ENCODE measurements around the gene TRIM41. TPM values are rescaled to one million over a fixed set of nuclear protein-coding genes. Genes with fewer than 3 reads are reported as not detected.
"Not testable (repeated sequence)": the region's sequence is repeated elsewhere in the genome, so short reads cannot be mapped to it uniquely, and the experiment has no call there.

Gene TRIM41
- total RNA-seq, 1 donor from 2014 or later = 23.7 TPM

GRCh38 chr5:181263633-181264032 lies 40.6 kb downstream of the TRIM41 start:
- DNase-seq (no peak), ATAC-seq (no peak)
- intact Hi-C loops (cut with micrococcal nuclease) = no loop called here

DNA sequence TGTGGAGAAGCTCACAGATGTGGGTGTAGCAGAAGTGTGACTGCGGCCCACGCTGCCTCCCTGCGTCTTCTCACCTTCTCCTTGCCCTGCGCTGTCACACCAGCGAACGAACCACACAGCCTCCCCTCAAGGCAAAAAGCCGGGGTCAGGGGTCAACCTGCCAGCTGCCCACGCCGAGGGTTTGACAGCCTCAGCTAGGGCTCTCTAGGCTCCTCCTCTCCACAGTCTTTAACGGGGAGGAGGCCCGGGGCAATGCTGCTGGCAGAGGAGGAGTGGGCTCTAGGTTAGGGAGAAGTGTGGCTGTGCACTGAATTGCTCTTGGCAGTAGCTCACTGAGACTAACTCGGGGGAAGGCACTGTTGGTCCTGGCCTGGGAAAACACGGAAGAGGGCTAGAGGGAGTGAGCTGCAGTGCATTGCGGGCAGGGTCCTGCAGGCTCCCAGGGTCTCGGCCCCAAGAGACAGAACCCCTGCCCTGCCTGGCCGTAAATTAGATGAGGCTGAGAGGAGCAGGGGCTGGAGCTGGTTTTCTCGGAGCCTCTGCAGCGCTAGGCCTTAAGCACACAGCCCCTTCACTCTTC lies 42.1 kb downstream of the TRIM41 start:
- ATAC-seq = no peak
- intact Hi-C loops (cut with micrococcal nuclease) = no loop called here
- DNase-seq = no peak

DNA sequence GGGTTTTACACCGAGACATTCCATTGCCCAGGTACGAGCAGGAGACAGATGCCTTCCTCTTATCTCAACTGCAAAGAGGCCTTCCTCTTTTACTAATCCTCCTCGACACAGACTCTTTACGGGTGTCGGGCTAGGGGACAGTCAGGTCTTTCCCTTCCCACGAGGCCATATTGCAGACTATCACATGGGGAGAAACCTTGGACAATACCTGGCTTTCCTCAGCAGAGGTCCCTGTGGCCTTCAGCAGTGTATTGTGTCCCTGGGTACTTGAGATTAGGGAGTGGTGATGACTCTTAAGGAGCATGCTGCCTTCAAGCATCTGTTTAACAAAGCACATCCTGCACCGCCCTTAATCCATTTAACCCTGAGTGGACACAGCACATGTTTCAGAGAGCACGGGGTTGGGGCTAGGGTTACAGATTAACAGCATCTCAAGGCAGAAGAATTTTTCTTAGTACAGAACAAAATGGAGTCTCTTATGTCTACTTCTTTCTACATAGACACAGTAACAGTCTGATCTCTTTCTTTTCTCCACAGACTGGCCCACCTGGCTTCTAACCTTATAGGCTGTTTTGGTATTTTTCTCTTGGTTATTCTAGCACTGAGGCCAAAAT lies 44.3 kb downstream of the TRIM41 start:
- DNase-seq; ATAC-seq; intact Hi-C loops (cut with micrococcal nuclease): not testable (repeated sequence)

GRCh38 chr5:181267907-181268306 lies 44.8 kb downstream of the TRIM41 start:
- ATAC-seq; intact Hi-C loops (cut with micrococcal nuclease): not testable (repeated sequence)

DNA sequence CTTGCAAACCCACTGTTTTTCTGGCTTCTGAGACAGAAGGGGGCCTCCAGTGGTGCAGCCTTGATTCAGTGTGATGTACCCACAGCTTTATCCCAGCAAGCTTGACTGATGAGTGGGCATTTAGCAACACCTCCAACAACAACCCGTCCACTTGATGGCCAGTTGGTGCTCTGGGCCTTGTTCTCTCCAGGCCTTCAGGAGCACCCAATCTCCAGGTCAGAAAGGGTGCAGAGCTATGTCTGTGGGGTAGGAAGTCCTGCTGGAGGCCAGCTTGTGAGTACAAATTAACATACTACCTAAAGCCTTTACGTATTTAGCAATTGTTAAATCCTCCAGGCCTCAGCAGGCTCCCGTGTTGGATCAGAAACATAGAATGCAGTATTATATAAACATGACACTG lies 48.0 kb downstream of the TRIM41 start:
- intact Hi-C loops (cut with micrococcal nuclease) = no loop called here
- no peak for DNase-seq
- no peak for ATAC-seq

More at GRCh38 chr5:181267907-181268306, 44.8 kb downstream of the TRIM41 start:
- not testable (repeated sequence) for DNase-seq

GRCh38 chr5:181273433-181273744 lies 50.3 kb downstream of the TRIM41 start:
- intact Hi-C loops (cut with micrococcal nuclease) = not testable (repeated sequence)
- peak; percentile 72 for DNase-seq
- ATAC-seq = peak; percentile 60

GRCh38 chr5:181280251-181280762 lies 57.2 kb downstream of the TRIM41 start:
- ATAC-seq = no peak
- DNase-seq = no peak
- intact Hi-C loops (cut with micrococcal nuclease) = no loop called here

DNA sequence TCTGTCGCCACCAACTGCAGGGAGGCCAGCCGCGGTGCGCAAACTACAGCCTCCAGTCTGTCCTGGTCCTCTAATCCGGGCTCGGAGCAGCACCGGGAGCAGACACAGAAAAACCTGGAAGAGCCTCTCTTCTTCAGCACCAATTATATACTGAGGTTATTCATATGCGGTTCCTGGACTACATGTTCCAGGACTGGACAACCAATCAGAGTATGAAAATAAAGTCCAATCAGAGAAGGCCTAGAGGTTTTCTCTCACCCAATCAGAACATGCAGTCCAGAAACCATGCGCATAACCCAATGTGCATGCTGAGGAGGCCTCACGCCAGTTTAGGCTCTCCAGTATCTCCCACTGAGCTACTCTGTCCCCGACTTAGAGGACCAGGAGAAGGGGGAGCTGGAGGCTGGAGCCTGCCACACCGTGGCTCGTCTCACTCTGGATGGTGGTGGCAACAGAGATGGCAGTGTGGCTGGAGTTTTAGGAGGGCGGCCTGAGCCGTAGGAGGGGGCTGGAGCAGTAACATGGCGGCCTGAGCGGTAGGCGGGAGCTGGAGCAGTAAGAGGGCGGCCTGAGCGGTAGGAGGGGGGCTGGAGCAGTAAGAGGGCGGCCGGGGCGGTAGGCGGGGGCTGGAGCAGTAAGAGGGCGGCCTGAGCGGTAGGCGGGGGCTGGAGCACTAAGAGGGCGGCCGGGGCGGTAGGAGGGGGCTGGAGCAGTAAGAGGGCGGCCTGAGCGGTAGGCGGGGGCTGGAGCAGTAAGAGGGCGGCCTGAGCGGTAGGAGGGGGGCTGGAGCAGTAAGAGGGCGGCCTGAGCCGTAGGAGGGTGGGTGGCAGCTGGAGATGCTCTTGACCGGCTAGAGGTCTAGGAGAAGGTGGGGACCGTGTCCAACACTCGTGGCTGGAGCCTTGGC lies 58.2 kb downstream of the TRIM41 start:
- intact Hi-C loops (cut with micrococcal nuclease) = no loop called here
- DNase-seq (no peak), ATAC-seq (no peak)

- ATAC-seq = no peak
- no peak for DNase-seq
- intact Hi-C loops (cut with micrococcal nuclease) = no loop called here
These were observed 58.9 kb downstream of the TRIM41 start for GRCh38 chr5:181281984-181282316.

DNA sequence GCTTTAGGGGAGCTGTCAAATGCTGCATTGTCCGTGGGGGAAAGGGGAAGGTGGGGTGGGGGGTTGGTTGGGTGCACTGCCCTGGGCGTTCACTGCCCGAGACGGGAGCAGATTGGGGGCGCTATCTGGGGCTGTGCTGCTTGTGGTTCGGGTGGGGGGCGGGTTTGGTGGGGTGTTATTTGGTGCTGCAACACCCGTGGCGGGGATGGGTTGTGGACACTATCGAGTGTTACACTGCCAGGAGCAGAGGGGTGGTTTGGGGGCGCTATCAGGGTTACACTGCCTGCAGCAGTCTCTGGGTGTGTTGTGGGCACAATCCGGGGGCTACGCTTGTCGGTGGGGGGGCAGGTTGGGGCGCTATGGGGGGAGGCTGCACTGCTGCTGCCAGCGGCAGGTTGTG lies 59.3 kb downstream of the TRIM41 start:
- intact Hi-C loops (cut with micrococcal nuclease); DNase-seq; ATAC-seq: not testable (repeated sequence)

GRCh38 chr5:181282874-181283273 lies 59.8 kb downstream of the TRIM41 start:
- DNase-seq (no peak), ATAC-seq (no peak)
- intact Hi-C loops (cut with micrococcal nuclease) = no loop called here

DNA sequence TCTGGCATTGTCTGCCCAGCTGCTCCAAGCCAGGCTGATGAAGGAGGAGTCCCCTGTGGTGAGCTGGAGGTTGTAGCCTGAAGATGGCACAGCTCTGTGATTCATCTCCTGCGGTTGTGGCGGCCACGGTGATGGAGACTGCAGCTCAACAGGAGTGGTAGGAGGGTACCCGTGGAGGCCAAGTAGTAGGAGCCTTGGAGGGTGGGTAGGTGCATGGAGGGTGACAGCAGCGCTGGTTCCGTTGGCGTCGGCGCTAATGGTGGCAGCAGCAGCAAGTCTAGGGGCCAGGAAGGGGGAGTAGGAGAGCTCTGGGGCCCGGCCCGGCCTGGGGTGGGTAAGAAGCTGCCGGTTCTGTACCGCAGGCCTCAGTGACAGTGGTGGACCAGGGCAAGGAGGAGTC lies 60.3 kb downstream of the TRIM41 start:
- ATAC-seq (no peak), DNase-seq (no peak)
- intact Hi-C loops (cut with micrococcal nuclease) = no loop called here

DNA sequence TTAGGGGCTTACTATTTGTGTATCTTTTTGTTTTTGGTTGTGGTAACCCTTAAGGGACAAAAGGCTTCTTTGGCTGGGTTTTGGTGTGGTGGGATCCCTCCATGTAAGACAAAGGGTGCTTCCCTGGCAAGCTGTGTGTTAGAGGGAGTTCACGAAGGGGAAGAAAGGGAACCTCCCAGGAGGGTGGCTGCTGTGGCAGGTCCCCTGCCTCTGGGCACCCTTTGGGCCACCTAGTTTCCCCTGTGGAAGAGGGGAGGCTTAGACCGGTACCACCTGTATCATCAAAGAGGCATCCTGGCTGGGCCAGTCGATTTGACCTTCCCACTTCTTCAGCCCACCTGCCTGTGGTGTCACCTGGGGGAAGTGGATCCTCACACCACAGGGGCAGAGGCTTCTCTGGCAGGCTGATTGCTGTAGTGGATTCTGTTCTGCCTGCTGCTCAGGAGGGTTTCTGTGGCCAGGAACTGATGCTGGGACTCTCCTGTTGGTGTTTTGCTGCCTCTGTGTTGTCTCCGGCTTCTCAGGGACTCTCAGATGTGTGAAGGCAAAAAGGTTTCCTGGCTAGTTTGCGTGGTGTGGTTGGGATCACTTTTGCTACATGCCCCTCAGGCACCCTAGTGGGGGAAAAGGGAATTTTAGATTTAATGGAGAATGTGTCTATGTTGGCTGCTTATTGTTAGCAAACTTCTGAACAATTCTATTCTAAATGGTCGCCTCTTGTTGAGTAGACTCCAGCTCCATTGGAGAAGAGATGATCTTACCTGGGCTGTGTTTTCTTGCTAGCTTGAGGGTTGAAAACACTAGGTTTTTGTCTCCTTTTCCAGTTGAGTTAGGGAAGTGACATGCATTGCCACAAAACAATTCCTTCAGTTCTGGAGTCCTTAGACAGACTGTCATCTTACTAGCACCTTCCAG lies 61.0 kb downstream of the TRIM41 start:
- ATAC-seq; intact Hi-C loops (cut with micrococcal nuclease); DNase-seq: not testable (repeated sequence)

Small RNA genes within 50 kb of the gene (microRNA-seq; reads per million reads assigned to microRNA genes)
- not detected for gene MIR4638 (ENCODE audit: borderline number of aligned reads)

Other genes starting within 250 kb of the TRIM41 start
- gene BTNL3, start 234.4 kb upstream of the TRIM41 start, total RNA-seq = not detected
- gene BTNL9, start 183.0 kb upstream of the TRIM41 start, total RNA-seq = 37.8 TPM
- gene OR2V1, start 92.1 kb upstream of the TRIM41 start, total RNA-seq = not detected
- gene OR2V2, start 75.7 kb upstream of the TRIM41 start, total RNA-seq = not detected
- gene TRIM7, start 18.1 kb upstream of the TRIM41 start, total RNA-seq = 20.0 TPM
- gene RACK1, start 20.6 kb downstream of the TRIM41 start, total RNA-seq = 641 TPM
- 10.0 TPM for gene TRIM52, start 37.9 kb downstream of the TRIM41 start, total RNA-seq
- not detected for gene OR4F3, start 144.0 kb downstream of the TRIM41 start, total RNA-seq